Glutamatergic neuron (in vitro differentiated cells): ENCODE measurements around the gene MPP3. TPM values are rescaled to one million over a fixed set of nuclear protein-coding genes. Genes with fewer than 3 reads are reported as not detected.

ENCODE experiments used
- DNase-seq: peaks from one replicate; pipeline ENCODE4 v3.0.0; 2022
- H3K27ac Mint-ChIP-seq: one replicate; pipeline ENCODE4 v1.8.0; 2020; ENCODE audit warnings: mild to moderate bottlenecking, mixed read lengths, inconsistent platforms; ENCODE audit not compliant: unreplicated experiment
- H3K27me3 Mint-ChIP-seq: one replicate; pipeline ENCODE4 v1.8.0; 2020; ENCODE audit warnings: mild to moderate bottlenecking, moderate library complexity, mixed read lengths, inconsistent platforms; ENCODE audit not compliant: unreplicated experiment
- H3K36me3 Mint-ChIP-seq: one replicate; pipeline ENCODE4 v1.8.0; 2020; ENCODE audit warnings: mild to moderate bottlenecking, mixed read lengths, inconsistent platforms; ENCODE audit not compliant: unreplicated experiment
- H3K4me1 Mint-ChIP-seq: one replicate; pipeline ENCODE4 v1.8.0; 2020; ENCODE audit warnings: mild to moderate bottlenecking, low read depth, mixed read lengths, inconsistent platforms; ENCODE audit not compliant: unreplicated experiment
- H3K4me3 Mint-ChIP-seq: one replicate; pipeline ENCODE4 v1.8.0; 2020; ENCODE audit warnings: mild to moderate bottlenecking, mixed read lengths, inconsistent platforms; ENCODE audit not compliant: unreplicated experiment
- H3K9me3 Mint-ChIP-seq: one replicate; pipeline ENCODE4 v1.8.0; 2020; ENCODE audit warnings: mild to moderate bottlenecking, moderate library complexity, mixed read lengths, inconsistent platforms; ENCODE audit not compliant: unreplicated experiment
- CTCF ChIP-seq: fragments of 200-600 bp; sonication (generic); IDR thresholded peaks from one replicate; pipeline ENCODE4 v1.5.0; 2021; ENCODE audit not compliant: partially characterized antibody, unreplicated experiment
- total RNA-seq: library from RNA; stranded (reverse); fragmentation: NEBNext Ultra II Directional; extraction: Animal tissue kit (Norgen Biotek cat#: 25700); gene quantifications from one replicate; pipeline ENCODE4 v1.2.1, GENCODE V29; 2021; ENCODE audit not compliant: unreplicated experiment

MPP3 gene
- total RNA-seq, 1 donor from 2014 or later: 22.9 TPM

GRCh38 chr17:43814026-43814425, 18.9 kb downstream of the MPP3 start:
- no peak overlapping the region for H3K27ac Mint-ChIP-seq
- peaks cover 3% of the 10 kb centered on the region for H3K9me3 Mint-ChIP-seq
- no peak for TF ChIP-seq CTCF
- H3K4me3 Mint-ChIP-seq: no peak overlapping the region
- H3K27me3 Mint-ChIP-seq: peaks cover 2% of the 10 kb centered on the region
- no peak for DNase-seq
- peaks cover 8% of the 10 kb centered on the region for H3K4me1 Mint-ChIP-seq
- no peaks in the 10 kb centered on the region for H3K36me3 Mint-ChIP-seq

GRCh38 chr17:43813386-43813785, 19.6 kb downstream of the MPP3 start:
- H3K9me3 Mint-ChIP-seq: peaks cover 3% of the 10 kb centered on the region
- H3K4me3 Mint-ChIP-seq: no peak overlapping the region
- H3K36me3 Mint-ChIP-seq: no peaks in the 10 kb centered on the region
- TF ChIP-seq CTCF: no peak
- peaks cover 8% of the 10 kb centered on the region for H3K4me1 Mint-ChIP-seq
- H3K27ac Mint-ChIP-seq: no peak overlapping the region
- no peak for DNase-seq
- peaks cover 2% of the 10 kb centered on the region for H3K27me3 Mint-ChIP-seq

- no peak for DNase-seq
- Mint-ChIP-seq H3K27ac (no peak overlapping the region), H3K36me3 (no peaks in the 10 kb centered on the region), H3K4me1 (peaks cover 8% of the 10 kb centered on the region), H3K9me3 (peaks cover 3% of the 10 kb centered on the region), H3K4me3 (no peak overlapping the region), H3K27me3 (peaks cover 2% of the 10 kb centered on the region)
- no peak for TF ChIP-seq CTCF
Measured at GRCh38 chr17:43812396-43813265, 20.3 kb downstream of the MPP3 start.

- no peak overlapping the region for H3K27ac Mint-ChIP-seq
Measured at GRCh38 chr17:43810823-43811222, 22.1 kb downstream of the MPP3 start.

More at GRCh38 chr17:43810823-43811222, 22.1 kb downstream of the MPP3 start:
- H3K27me3 Mint-ChIP-seq: peaks cover 2% of the 10 kb centered on the region
- no peaks in the 10 kb centered on the region for H3K4me1 Mint-ChIP-seq
- H3K9me3 Mint-ChIP-seq: peaks cover 3% of the 10 kb centered on the region
- no peak for DNase-seq
- H3K4me3 Mint-ChIP-seq: no peak overlapping the region
- no peaks in the 10 kb centered on the region for H3K36me3 Mint-ChIP-seq
- no peak for TF ChIP-seq CTCF
